SK-N-MC (cell line): ENCODE data around the gene NLRC5.

ENCODE experiments used
- EZH2 ChIP-seq: fragments of 200-600 bp; sonication (generic); IDR thresholded peaks from one replicate; pipeline ENCODE4 v1.6.1; 2017; ENCODE audit warnings: antibody characterized with exemption
- FOXP2 ChIP-seq: optimal IDR thresholded peaks from 2 replicates; pipeline ENCODE3; 2011; ENCODE audit warnings: mild to moderate bottlenecking, moderate library complexity; ENCODE audit not compliant: insufficient read depth; ENCODE audit errors: extremely low read length, control extremely low read depth
- POLR2AphosphoS5 ChIP-seq: IDR thresholded peaks from 2 replicates; pipeline ENCODE4 v1.6.1; 2012; ENCODE audit warnings: mild to moderate bottlenecking, low read depth, low read length, borderline replicate concordance

DNA sequence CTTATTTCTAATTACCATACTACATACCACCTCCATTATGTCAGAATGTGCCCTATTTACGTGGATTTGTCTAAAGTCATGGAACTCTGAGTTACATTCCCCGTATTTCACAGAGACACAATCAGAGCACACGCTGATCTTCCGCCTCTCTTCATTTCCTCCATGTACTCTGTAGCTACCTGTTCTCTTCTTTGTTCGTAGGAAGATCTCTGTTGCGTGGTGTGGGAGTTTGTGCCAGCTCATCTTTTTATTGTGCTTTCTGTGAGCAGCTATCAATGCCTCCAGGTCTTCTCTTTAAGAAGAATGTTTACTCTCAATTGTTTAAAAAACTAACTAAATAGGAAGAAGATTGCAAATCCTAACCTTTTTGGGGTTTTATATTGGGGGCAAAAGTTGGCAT, 26.9 kb downstream of the NLRC5 start:
- TF ChIP-seq POLR2AphosphoS5: no peak
- TF ChIP-seq EZH2: no peak
- TF ChIP-seq FOXP2: no peak
